DOHH2 (cell line): ENCODE results near the gene CYP4F12.

Source experiments
- H3F3A ChIP-seq: fragments of 200-600 bp; sonication (generic), shearing (Covaris generic); 2 replicates; pipeline ENCODE4 v1.6.0; 2016; ENCODE audit warnings: antibody characterized with exemption, mild to moderate bottlenecking; ENCODE audit not compliant: control insufficient read depth, insufficient read depth
- H3K27ac ChIP-seq: fragments of 200-600 bp; sonication (generic); 2 replicates; pipeline ENCODE4 v1.5.1; 2014; ENCODE audit warnings: low read depth, mild to moderate bottlenecking, low read length, moderate library complexity
- H3K27me3 ChIP-seq: fragments of 200-600 bp; sonication (generic); 2 replicates; pipeline ENCODE4 v1.6.1; 2014; ENCODE audit warnings: mild to moderate bottlenecking, low read length, mixed read lengths; ENCODE audit not compliant: control insufficient read depth
- H3K36me3 ChIP-seq: fragments of 200-600 bp; sonication (generic); 2 replicates; pipeline ENCODE4 v1.6.1; 2014; ENCODE audit warnings: mild to moderate bottlenecking, low read length, moderate library complexity, mixed read lengths; ENCODE audit not compliant: control insufficient read depth
- H3K4me1 ChIP-seq: fragments of 200-600 bp; sonication (generic); 2 replicates; pipeline ENCODE4 v1.6.1; 2014; ENCODE audit warnings: mild to moderate bottlenecking, low read length, mixed read lengths; ENCODE audit not compliant: control insufficient read depth
- H3K4me2 ChIP-seq: fragments of 200-600 bp; sonication (generic); 2 replicates; pipeline ENCODE4 v1.6.0; 2014; ENCODE audit warnings: mild to moderate bottlenecking, low read length, moderate library complexity
- H3K4me3 ChIP-seq: fragments of 200-600 bp; sonication (generic); 2 replicates; pipeline ENCODE4 v1.5.1; 2014; ENCODE audit warnings: mild to moderate bottlenecking, low read length, mixed read lengths
- H3K79me2 ChIP-seq: fragments of 200-600 bp; sonication (generic); 2 replicates; pipeline ENCODE4 v1.6.1; 2014; ENCODE audit warnings: mild to moderate bottlenecking, low read length, mixed read lengths; ENCODE audit not compliant: control insufficient read depth
- H3K9me2 ChIP-seq: fragments of 200-600 bp; sonication (generic); replicated peaks from 2 replicates; pipeline ENCODE4 v1.6.1; 2014; ENCODE audit warnings: mild to moderate bottlenecking, low read length, mixed read lengths; ENCODE audit not compliant: control insufficient read depth
- H3K9me3 ChIP-seq: fragments of 200-600 bp; sonication (generic); 2 replicates; pipeline ENCODE4 v1.6.1; 2014; ENCODE audit warnings: antibody characterized with exemption, low read length, mixed read lengths; ENCODE audit not compliant: control insufficient read depth, insufficient read depth
- H4K20me1 ChIP-seq: fragments of 200-600 bp; sonication (generic); 2 replicates; pipeline ENCODE4 v1.6.0; 2014; ENCODE audit warnings: low read depth, mild to moderate bottlenecking, antibody characterized with exemption, low read length, moderate library complexity; ENCODE audit not compliant: control insufficient read depth, insufficient read depth
- CTCF ChIP-seq: fragments of 200-600 bp; sonication (generic); IDR thresholded peaks from one replicate; pipeline ENCODE4 v1.5.1; 2014; ENCODE audit warnings: antibody characterized with exemption, mild to moderate bottlenecking, low read depth, low read length; ENCODE audit not compliant: poor library complexity, severe bottlenecking
- EZH2phosphoT487 ChIP-seq: fragments of 200-600 bp; sonication (generic); IDR thresholded peaks from 2 replicates; pipeline ENCODE4 v1.6.1; 2017; ENCODE audit warnings: borderline replicate concordance, mild to moderate bottlenecking, antibody characterized with exemption, low read length, moderate library complexity, mixed read lengths

CYP4F12 gene

GRCh38 chr19:15641901-15642491 lies 30.9 kb upstream of the CYP4F12 start:
- Histone ChIP-seq H3K27me3 (no peaks in the 10 kb centered on the region), H3K36me3 (no peaks in the 10 kb centered on the region), H3K4me3 (no peak overlapping the region), H3K27ac (no peak overlapping the region), H3K4me1 (no peaks in the 10 kb centered on the region), H4K20me1 (no peaks in the 10 kb centered on the region), H3K4me2 (no peak overlapping the region), H3F3A (no peaks in the 10 kb centered on the region), H3K9me3 (no peaks in the 10 kb centered on the region), H3K79me2 (no peaks in the 10 kb centered on the region), H3K9me2 (no peaks in the 10 kb centered on the region)
- TF ChIP-seq CTCF (no peak), EZH2phosphoT487 (no peak)

- H3K36me3 ChIP-seq = no peaks in the 10 kb centered on the region
- H3K4me1 ChIP-seq = no peaks in the 10 kb centered on the region
- no peaks in the 10 kb centered on the region for H3K9me2 ChIP-seq
- TF ChIP-seq EZH2phosphoT487 (no peak), CTCF (no peak)
- no peaks in the 10 kb centered on the region for H4K20me1 ChIP-seq
- no peak overlapping the region for H3K4me3 ChIP-seq
- H3F3A ChIP-seq = no peaks in the 10 kb centered on the region
- H3K27me3 ChIP-seq = no peaks in the 10 kb centered on the region
- H3K79me2 ChIP-seq = no peaks in the 10 kb centered on the region
- H3K27ac ChIP-seq = no peak overlapping the region
- no peaks in the 10 kb centered on the region for H3K9me3 ChIP-seq
- H3K4me2 ChIP-seq = no peak overlapping the region
Measured at GRCh38 chr19:15642807-15643206, 30.1 kb upstream of the CYP4F12 start.

- TF ChIP-seq EZH2phosphoT487 (no peak), CTCF (no peak)
- Histone ChIP-seq H3K79me2 (no peaks in the 10 kb centered on the region), H3K27me3 (no peaks in the 10 kb centered on the region), H3F3A (no peaks in the 10 kb centered on the region), H3K4me2 (no peak overlapping the region), H3K9me3 (no peaks in the 10 kb centered on the region), H3K36me3 (no peaks in the 10 kb centered on the region), H4K20me1 (no peaks in the 10 kb centered on the region), H3K4me1 (no peaks in the 10 kb centered on the region), H3K27ac (no peak overlapping the region), H3K4me3 (no peak overlapping the region), H3K9me2 (no peaks in the 10 kb centered on the region)
Measured at GRCh38 chr19:15643387-15643786, 29.5 kb upstream of the CYP4F12 start.
